ENCODE results near the gene TCF12. TPM values are rescaled to one million over a fixed set of nuclear protein-coding genes. Genes with fewer than 3 reads are reported as not detected.

The TCF12 gene
- polyA plus RNA-seq, 1 donor (not counting 4 experiments of a cell fraction or from before 2014, with no cell fraction given): 48.3 TPM

DNA sequence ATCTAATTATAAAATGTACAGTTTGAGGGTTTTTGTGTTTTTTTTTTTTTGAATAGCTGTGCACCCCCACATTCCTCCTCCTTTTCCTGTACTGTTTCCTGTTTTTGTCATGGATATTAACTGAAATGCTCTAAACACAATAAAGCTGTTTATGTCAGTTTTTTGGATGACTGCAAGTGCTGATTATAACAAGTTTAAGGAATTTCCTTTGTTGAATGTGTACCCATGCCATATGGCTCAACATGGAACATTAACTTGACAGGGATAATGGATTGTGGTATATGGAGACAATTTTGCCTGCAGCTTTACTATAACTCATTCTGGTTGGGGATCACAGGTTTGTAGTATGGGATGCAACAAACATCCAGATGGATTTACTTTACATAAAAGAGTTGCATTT, 216.4 kb downstream of the TCF12 start:
- Histone ChIP-seq H3K27ac (ENCODE audit: control insufficient read depth, insufficient read depth, low read length) (no peak overlapping the region), H2AFZ (ENCODE audit: control insufficient read depth, low read length) (no peak overlapping the region), H3K9me1 (ENCODE audit: control insufficient read depth, extremely low read depth, insufficient read depth, low read length) (no peaks in the 10 kb centered on the region), H3K79me2 (ENCODE audit: control insufficient read depth, insufficient read depth, low read length) (peaks cover 5% of the 10 kb centered on the region), H3K9me3 (ENCODE audit: control insufficient read depth, low read depth, low read length) (no peaks in the 10 kb centered on the region), H3K4me3 (ENCODE audit: control insufficient read depth in 2 of 3, extremely low read depth in 1 of 3, insufficient read depth in 2 of 3, low read depth in 1 of 3, low read length in 3 of 3) (no peak overlapping the region), H3K36me3 (ENCODE audit: control insufficient read depth in 2 of 2, extremely low read depth in 1 of 2, insufficient read depth in 2 of 2, low read length in 2 of 2) (no peaks in the 10 kb centered on the region), H4K20me1 (ENCODE audit: control insufficient read depth, extremely low read depth, insufficient read depth, low read length) (no peaks in the 10 kb centered on the region), H3K27me3 (ENCODE audit: control insufficient read depth, extremely low read depth, insufficient read depth, low read length) (no peaks in the 10 kb centered on the region), H3K9ac (ENCODE audit: control insufficient read depth, extremely low read depth, insufficient read depth, low read length) (no peak overlapping the region), H3K4me2 (ENCODE audit: control insufficient read depth, extremely low read depth, insufficient read depth, low read depth, low read length) (no peak overlapping the region), H3K4me1 (ENCODE audit: control insufficient read depth, extremely low read depth, insufficient read depth, low read length) (no peaks in the 10 kb centered on the region)
- TF ChIP-seq EZH2 (IDR thresholded peaks at IDR 0.05; ENCODE audit: low read length): no peak
- no peak for TF ChIP-seq CTCF (optimal IDR thresholded peaks at IDR 0.05 in 1 of 3, IDR thresholded peaks at IDR 0.05 in 1 of 3, conservative IDR thresholded peaks at IDR 0.05 in 1 of 3; ENCODE audit: extremely low read depth in 1 of 3, insufficient read depth in 2 of 3, low read length in 3 of 3)
- dilution Hi-C loops (cut with MboI; ENCODE audit: extremely low pct_ligation_motif_present, low sequenced_read_pairs): no loop called here
- FAIRE-seq (no peak), DNase-seq (ENCODE audit: low read depth, low spot score) (no peak)

DNA sequence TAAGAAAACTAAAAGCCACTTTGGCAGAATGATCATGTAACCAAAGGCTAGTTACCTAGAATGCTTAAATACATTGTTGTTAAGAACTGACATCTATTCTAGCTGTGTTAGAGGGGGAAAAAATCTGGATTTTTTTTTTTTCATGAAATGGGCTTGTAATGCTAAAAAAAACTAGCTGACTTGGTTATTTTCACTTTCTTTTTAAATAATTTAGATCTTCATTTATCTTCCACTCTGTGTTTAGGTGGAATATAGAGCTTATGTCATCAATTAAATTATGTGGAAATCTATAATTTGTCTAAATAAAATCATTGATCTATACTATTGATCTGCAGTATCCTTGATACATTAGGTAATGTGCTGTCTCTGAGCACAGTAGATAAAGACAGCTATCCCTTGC, 217.4 kb downstream of the TCF12 start:
- H3K9me1 ChIP-seq (ENCODE audit: control insufficient read depth, extremely low read depth, insufficient read depth, low read length): no peaks in the 10 kb centered on the region
- H3K36me3 ChIP-seq (ENCODE audit: control insufficient read depth in 2 of 2, extremely low read depth in 1 of 2, insufficient read depth in 2 of 2, low read length in 2 of 2): no peaks in the 10 kb centered on the region
- H3K9me3 ChIP-seq (ENCODE audit: control insufficient read depth, low read depth, low read length): no peaks in the 10 kb centered on the region
- H3K9ac ChIP-seq (ENCODE audit: control insufficient read depth, extremely low read depth, insufficient read depth, low read length): no peak overlapping the region
- peaks cover 5% of the 10 kb centered on the region for H3K79me2 ChIP-seq (ENCODE audit: control insufficient read depth, insufficient read depth, low read length)
- FAIRE-seq: no peak
- no peaks in the 10 kb centered on the region for H4K20me1 ChIP-seq (ENCODE audit: control insufficient read depth, extremely low read depth, insufficient read depth, low read length)
- no peak overlapping the region for H2AFZ ChIP-seq (ENCODE audit: control insufficient read depth, low read length)
- dilution Hi-C loops (cut with MboI; ENCODE audit: extremely low pct_ligation_motif_present, low sequenced_read_pairs): no loop called here
- H3K4me1 ChIP-seq (ENCODE audit: control insufficient read depth, extremely low read depth, insufficient read depth, low read length): no peaks in the 10 kb centered on the region
- H3K27ac ChIP-seq (ENCODE audit: control insufficient read depth, insufficient read depth, low read length): no peak overlapping the region
- H3K4me2 ChIP-seq (ENCODE audit: control insufficient read depth, extremely low read depth, insufficient read depth, low read depth, low read length): no peak overlapping the region
- no peak for TF ChIP-seq CTCF (optimal IDR thresholded peaks at IDR 0.05 in 1 of 3, IDR thresholded peaks at IDR 0.05 in 1 of 3, conservative IDR thresholded peaks at IDR 0.05 in 1 of 3; ENCODE audit: extremely low read depth in 1 of 3, insufficient read depth in 2 of 3, low read length in 3 of 3)
- no peak for TF ChIP-seq EZH2 (IDR thresholded peaks at IDR 0.05; ENCODE audit: low read length)
- no peak overlapping the region for H3K4me3 ChIP-seq (ENCODE audit: control insufficient read depth in 2 of 3, extremely low read depth in 1 of 3, insufficient read depth in 2 of 3, low read depth in 1 of 3, low read length in 3 of 3)
- DNase-seq (ENCODE audit: low read depth, low spot score): no peak
- H3K27me3 ChIP-seq (ENCODE audit: control insufficient read depth, extremely low read depth, insufficient read depth, low read length): no peaks in the 10 kb centered on the region

Measured in keratinocyte (primary cell).